Activated CD8-positive, alpha-beta memory T cell treated with anti-CD3 and anti-CD28 coated beads, Interleukin-2, amount 50 U/mL, for 24 hours (primary cell): ENCODE data around the gene HBEGF.

Experiments
- DNase-seq: peaks from one replicate; pipeline ENCODE4 v3.0.0-alpha.2; 2020; ENCODE audit errors: extremely low read depth

The HBEGF gene

DNA sequence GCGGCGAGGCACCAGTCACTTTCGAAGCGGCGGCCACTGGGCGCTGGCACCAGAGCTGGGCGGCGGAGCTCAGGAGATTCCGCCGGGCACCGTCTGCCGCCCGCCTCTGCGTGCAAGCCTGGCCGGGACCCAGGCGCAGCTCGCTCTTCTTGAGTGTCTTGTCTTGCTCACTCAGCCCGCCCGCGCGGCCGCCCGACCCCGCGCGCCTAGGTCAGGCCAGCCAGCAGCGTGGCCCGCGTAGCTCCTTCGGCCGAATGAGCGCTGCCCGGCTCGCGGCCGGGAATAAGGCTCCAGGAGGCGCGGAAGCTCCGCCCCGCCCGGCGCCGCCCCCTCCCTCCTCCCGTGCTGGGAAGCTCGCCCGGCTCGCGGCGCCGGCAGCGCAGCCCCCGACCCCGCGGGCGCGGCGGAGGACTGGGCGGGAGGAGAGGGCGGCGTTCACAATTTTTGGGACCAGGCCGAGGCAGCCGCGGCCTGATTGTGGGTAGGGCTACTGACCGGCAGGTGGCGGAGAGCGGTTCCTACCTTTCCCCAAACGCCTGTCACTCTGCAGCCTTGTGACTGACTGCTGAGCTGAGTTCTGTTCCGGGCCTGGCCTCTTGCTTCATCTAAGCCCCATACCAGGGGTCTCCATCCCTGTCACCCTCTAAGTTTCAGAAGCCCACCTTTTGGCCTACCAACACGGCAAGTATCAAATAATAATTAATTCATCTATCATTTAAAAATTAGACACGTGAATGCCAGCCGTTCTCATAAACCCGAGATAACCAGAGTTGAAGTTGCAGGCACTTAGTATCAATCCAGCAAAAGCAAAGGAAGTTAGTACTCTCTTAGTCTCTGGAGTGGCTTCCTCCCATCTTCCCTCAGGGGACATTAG, at the start of gene HBEGF:
TSS of gene HBEGF (minus strand) at position 256 of the 874 bp plus-strand sequence. CDS start 275 bp downstream, outside the sequence.
- no peak for DNase-seq

GRCh38 chr5:140393738-140394137, 47.3 kb upstream of the HBEGF start:
- no peak for DNase-seq

DNA sequence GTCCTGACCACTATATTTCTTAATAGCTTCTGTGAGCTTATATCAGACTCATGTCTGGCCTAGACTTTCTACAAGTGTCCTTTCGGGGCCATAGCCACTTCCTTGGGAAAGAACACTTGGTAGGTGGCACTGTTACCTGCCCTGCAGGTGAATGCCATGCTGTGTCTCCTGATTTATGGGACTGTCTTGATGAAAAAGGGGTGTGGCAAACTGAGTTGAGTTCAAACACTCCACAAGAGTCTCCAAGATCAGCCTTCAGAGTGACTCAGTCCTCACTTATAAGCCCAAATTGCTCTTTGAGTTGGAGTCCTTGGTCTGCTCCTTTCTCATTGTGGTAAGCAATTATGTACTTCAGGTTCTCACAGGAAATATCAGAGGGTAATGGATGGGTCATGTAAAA, 45.3 kb upstream of the HBEGF start:
- DNase-seq, result no peak

DNA sequence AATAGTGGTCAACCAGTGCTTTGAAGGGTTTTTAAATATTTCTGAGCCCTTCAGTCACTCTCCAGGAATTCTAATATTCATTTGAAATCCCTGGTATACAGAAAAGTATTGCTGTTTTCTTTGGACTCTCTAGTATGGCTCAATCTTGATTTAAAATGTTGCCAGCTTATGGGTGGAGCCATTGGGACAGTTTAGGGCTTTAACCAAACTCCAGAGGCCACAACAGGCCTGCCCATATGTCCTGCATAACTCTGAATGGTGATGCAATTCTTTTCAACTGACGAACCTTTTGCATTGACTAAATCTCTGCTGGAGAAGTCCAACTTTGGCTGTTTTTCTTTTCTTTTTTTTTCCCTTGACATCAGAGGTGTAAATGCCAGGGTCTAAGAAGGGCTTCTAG, 44.9 kb upstream of the HBEGF start:
- no peak for DNase-seq

GRCh38 chr5:140388052-140388451, 41.6 kb upstream of the HBEGF start:
- no peak for DNase-seq

DNA sequence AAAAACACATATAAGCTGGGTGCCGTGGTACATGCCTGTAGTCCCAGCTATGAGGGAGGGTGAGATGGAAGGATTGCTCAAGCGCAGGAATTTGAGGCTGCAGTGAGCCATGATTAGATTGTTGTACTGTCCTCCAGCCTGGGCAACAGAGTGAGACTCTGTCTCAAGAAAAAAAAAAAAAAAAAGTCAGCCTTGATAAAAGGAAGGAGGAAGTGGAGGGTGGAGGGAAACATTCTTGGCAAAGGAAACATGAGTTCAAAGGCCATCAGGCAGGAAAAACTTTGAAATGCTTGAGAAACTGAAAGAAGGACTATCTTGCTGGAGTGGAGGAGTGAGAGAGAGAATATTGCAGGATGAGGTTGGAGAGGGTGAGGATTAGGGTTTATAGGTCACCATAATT, 36.9 kb upstream of the HBEGF start:
- no peak for DNase-seq

DNA sequence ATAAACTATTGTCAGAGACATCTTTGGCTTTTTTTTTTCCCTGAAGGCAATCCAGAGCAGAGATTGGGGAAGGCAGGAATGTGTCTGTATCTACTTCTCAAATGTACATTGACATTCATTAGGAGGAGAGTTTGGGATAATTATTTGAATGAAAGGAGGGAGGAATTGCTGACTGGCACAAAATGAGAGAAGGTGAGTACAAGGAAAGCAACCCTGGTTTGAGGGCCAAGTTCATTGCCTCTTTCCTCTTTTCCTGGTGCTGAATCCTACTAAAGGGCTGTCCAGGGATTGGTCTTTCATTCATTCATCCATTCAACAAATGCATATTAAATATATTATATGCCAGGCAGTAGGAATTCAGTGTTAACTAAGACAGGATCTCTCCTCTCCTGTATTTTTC, 36.5 kb upstream of the HBEGF start:
- DNase-seq, result no peak

DNA sequence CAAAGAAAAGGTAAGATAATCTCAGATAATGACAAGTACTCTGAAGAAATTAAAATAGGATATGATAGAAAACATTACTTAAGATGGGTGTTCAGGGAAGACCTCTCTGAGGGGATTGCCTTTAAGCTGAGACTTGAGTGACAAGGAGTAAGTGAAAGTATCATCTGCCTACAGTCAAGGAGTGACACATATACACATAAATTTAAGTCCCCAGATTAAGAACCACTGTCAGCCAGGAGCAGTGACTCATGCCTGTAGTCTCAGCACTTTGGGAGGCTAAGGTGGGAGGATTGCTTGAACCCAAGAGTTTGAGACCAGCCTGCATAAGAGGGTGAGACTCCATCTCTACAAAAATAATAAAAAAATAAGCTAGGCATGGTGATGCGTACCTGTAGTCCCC, 35.6 kb upstream of the HBEGF start:
- no peak for DNase-seq

GRCh38 chr5:140381351-140381750, 34.9 kb upstream of the HBEGF start:
- DNase-seq, result no peak

DNA sequence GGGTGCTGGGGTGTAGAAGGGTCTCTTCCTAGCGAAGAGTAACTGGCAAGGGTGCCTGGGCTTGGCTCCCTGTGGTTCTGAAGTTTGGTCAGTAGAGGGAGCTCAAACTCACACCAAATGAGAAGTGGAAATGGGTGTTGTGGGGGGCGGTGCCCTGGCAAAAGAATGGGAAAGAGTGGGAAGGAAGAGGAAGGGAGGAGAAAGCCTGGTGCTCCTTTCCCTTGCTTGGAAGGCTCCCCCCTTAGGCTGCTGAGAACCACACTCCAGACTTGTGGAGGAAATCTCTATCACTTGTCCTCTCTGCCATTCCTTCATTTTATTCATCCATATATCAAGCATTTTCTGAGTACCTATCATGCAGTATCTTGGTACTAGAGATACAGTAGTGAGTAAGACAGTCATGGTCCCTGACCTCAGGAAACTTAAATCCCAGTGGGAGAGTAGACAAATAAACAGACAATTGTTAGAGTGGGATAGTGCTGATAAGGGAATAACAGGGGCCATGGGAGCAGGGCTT, 26.6 kb upstream of the HBEGF start:
- no peak for DNase-seq

DNA sequence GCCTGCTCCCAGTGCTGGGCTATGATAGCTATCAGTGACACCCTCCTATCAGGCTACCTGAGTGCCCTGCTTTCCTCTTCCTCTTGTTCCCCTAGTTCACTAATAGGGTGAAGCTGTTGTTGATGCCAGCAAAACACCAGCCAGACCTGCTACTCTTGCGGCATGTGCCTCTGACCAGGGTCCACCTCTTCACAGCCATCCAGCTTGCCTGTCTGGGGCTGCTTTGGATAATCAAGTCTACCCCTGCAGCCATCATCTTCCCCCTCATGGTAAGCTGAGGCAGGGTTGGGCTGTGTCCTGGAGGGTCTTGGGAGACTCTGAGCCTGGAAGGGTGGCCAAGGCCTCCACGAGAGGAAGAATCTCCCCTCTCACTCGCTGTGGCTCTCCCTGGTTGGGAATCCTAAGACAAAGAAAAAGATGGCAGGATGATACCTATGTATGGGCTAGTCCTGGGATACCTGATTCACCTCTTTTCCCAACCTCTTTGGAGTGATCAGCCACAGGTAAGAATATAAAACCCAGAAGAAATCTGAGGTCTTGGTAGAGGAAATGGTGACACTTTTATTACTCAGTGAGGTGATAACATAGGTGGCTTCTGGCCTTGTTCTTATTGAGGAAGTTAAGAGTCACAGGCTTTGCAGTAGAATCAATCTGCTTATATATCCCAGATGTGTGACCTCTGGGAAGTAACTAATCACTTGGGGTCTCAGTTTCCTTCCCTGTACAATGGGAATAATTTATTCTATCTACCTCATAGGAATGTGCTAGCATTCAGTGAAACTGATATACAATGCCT, 25.2 kb upstream of the HBEGF start:
- DNase-seq, result no peak

DNA sequence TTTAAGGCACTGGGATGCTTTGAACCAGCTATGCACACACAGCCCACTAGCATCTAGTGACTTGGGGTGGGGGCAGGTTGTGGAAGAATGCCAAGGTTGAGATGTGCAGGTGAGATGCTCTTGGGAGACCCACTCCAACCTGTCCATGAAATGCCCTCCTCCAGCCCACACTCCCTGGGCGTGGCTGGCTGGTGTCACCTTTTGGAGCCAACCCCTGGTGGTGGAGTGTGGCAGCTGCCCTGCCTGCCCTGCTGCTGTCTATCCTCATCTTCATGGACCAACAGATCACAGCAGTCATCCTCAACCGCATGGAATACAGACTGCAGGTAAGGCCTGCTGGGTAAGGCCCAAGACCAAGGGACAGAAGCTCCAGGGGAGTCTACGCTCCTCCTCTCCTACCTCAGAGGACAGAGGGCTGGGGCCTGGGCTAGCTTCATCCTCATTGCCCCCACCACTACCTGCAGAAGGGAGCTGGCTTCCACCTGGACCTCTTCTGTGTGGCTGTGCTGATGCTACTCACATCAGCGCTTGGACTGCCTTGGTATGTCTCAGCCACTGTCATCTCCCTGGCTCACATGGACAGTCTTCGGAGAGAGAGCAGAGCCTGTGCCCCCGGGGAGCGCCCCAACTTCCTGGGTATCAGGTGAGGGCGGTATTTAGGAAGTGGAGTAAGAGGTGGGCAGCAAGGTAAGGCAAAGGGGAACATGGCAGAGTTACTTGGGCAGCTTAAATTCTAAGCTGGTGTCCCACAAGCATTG, 21.0 kb upstream of the HBEGF start:
- DNase-seq, result no peak

DNA sequence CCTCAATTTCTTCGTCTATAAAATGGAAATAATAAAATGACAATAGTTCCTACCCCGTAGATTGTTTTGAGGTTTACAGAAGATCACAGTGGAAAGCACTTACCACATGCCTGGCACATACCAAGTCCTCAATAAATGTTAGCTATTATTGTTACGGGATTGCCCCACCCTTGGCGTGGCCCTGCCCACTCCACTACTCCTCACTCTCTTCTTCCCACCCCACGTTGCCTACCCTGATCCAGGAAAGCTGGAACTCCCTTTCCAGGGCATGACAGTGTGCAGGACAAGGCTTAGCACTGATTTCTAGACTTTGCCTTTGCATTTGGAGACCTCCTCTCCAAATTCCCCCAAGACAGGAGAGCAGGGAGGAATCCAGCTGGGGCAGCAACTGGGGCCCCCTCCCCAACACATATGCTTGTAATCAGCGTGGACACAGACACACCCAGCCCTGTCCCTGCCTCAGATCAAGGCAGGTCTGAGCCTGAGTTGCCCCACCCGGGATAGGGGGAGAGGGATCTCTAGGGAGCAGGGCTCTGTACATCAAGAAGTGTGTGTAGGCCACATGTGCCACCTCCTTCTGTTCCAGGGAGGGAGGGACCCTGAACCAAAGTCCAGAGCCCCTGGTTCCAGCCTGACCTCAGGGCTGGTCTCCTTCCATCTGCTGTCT, 20.3 kb upstream of the HBEGF start:
- no peak for DNase-seq

DNA sequence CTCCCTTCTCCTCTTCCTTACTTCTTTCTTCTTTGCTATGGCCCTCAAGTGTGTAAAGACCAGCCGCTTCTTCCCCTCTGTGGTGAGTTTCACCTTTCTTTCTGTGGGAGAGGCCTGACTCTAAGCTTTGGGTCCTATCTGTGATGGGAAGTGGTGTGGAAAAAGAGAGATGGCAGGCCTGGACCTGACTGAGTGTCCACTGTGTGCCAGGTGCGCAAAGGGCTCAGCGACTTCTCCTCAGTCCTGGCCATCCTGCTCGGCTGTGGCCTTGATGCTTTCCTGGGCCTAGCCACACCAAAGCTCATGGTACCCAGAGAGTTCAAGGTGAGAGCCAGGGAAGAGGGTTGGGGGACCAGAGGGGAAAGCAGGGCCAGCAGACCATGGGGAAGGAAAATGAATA, 19.5 kb upstream of the HBEGF start:
- DNase-seq, result no peak

DNA sequence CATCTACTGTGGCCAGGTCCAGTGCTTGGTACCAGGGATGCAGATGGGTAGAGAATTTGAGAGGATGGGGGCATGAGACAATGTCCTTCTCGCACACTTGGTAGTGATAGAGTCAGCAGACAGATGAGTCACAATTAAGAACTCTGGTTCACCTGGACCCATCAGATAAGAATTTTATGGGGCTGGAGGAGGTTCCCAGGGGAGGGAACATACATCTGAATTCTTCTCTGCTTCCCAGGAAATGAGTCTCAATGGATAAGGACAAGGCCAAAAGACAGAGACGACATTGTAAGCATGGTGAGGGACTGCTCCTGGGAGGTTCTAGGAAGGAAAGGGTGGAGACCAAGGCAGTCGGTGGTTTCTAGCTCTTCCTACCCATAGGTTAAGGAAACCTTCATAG, 18.9 kb upstream of the HBEGF start:
- DNase-seq, result no peak

DNA sequence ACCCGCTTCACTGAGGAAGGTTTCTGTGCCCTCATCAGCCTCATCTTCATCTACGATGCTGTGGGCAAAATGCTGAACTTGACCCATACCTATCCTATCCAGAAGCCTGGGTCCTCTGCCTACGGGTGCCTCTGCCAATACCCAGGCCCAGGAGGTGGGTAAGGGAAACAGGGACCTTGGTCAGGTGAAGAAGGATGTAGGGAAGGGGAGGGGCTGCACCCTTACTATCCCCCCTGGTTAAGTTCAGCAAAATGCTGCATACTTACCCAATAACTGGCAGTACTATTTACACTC, 18.0 kb upstream of the HBEGF start:
- no peak for DNase-seq

- DNase-seq, result no peak
Observed at GRCh38 chr5:140363631-140364471, 17.4 kb upstream of the HBEGF start.

DNA sequence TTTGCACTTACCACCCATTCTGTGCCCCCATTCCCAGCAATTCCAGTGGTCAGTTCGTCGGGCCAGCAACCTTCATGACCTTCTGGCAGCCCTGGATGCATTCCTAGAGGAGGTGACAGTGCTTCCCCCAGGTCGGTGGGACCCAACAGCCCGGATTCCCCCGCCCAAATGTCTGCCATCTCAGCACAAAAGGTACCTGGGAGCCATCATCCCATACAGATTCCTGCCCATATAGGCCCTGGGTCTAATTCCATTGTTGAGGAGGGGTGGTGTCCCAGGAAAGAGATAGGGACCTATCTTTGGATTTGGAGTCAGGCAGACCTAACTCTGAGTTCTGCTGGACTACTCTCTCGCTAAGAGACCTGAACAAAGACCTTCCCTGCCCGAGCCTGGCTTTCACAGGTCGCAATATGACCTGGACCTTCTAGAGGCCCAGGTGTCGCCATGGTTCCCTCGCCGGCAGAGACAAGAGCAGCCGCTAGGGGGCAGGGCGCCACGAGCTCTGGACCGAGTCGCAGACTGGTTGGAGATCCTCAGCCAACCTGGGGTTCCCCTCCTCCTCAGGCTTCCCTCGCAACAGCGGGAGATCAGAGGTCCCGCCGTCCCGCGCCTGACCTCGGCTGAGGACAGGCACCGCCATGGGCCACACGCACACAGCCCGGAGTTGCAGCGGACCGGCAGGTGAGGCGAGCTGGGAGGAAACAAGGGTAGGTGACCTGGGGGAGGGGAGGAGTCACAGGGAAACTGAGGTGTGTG, 16.6 kb upstream of the HBEGF start:
- DNase-seq, result peak; percentile 30

GRCh38 chr5:140362311-140362710, 15.9 kb upstream of the HBEGF start:
- DNase-seq, result no peak

GRCh38 chr5:140361901-140362300, 15.5 kb upstream of the HBEGF start:
- no peak for DNase-seq
